HG03135 (cell line): ENCODE data around the gene GET4.
"Not testable (repeated sequence)": the region's sequence is repeated elsewhere in the genome, so short reads cannot be mapped to it uniquely, and the experiment has no call there.

Source experiments
- ATAC-seq: cut with Tn5 transposase; IDR thresholded peaks from one replicate; pipeline ENCODE4 v1.9.1; 2021; ENCODE audit warnings: mild to moderate bottlenecking, moderate library complexity; ENCODE audit not compliant: unreplicated experiment

The GET4 gene

DNA sequence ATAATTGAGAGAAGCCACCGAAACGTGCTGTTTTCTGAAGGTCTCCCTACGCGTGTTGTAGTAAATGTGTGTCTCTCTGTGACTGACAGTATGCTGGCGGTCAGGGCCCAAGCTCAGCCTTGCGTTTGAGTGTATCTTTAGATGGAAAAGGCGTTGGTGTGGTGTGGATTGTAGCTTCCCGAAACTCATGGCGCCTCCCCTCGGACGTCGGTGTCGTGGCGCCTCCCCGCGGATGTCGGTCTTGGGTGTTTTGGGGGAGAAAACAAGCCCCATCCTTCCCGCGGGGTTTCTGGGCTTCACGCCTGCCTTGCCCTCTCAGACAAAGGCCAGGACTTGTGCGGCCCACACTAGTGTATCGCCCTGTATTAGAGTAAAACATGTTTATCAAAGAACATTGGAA, 31.3 kb upstream of the GET4 start:
- ATAC-seq = no peak

DNA sequence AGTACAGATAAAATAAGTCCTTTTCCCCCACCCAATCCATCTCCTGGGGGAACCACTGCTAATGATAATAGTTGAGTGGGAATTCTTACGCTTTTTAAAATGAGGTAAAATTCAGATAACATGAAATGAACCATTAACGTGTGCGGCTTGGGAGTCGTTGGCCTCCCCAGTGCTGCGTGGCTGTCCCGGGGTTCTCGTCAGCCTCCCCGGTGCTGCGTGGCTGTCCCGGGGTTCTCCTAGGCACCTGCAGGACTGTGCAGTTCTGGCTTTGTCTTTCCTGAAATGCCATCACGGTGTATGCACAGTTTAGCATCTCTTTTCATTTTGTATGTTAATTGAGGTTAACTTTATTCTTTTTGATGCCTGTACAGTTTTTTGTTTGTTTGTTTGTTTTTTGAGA, 30.6 kb upstream of the GET4 start:
- no peak for ATAC-seq

DNA sequence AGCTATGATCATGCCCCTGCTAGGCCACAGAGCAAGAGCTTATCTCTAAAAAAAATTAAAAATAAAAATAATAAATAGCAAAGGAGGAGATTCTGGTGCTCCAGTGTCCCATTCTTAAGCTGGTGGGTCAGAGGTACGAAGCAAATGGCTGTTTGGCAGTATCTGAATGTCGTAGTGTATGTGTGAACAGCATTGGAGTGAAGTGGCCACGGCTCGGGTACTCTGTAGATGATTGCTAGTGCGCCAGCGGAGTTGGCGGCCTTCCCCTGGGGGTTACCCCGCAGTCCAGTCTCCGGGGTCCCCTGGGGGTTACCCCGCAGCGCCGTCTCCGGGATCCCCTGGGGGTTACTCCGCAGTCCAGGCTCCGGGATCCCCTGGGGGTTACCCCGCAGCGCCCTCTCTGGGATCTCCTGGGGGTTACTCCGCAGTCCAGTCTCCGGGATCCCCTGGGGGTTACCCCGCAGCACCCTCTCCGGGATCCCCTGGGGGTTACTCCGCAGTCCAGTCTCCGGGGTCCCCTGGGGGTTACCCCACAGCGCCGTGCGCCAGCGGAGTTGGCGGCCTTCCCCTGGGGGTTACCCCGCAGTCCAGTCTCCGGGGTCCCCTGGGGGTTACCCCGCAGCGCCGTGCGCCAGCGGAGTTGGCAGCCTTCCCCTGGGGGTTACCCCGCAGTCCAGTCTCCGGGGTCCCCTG, 29.2 kb upstream of the GET4 start:
- not testable (repeated sequence) for ATAC-seq

DNA sequence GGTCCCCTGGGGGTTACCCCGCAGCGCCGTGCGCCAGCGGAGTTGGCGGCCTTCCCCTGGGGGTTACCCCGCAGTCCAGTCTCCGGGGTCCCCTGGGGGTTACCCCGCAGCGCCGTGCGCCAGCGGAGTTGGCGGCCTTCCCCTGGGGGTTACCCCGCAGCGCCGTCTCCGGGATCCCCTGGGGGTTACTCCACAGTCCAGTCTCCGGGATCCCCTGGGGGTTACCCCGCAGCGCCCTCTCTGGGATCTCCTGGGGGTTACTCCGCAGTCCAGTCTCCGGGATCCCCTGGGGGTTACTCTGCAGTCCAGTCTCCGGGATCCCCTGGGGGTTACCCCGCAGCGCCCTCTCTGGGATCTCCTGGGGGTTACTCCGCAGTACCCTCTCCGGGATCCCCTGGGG, 28.6 kb upstream of the GET4 start:
- not testable (repeated sequence) for ATAC-seq

DNA sequence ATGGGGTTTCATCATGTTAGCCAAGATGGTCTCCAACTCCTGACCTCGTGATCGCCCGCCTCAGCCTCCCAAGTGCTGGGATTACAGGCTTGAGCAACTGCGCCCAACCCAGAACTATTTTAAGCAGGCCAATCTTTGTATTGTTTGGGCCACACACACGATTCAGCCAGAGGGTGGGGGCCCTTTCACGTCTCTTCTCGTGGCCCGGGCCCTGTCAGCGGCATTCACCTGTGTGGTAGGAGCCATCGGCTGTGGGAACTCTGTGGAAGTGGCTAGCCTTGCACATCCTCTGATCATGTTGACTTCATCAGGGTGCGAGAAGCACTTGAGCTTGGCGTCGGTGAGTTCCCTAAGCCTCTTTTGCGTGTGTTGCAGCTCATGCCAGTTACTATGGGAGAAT, 27.2 kb upstream of the GET4 start:
- ATAC-seq = no peak

DNA sequence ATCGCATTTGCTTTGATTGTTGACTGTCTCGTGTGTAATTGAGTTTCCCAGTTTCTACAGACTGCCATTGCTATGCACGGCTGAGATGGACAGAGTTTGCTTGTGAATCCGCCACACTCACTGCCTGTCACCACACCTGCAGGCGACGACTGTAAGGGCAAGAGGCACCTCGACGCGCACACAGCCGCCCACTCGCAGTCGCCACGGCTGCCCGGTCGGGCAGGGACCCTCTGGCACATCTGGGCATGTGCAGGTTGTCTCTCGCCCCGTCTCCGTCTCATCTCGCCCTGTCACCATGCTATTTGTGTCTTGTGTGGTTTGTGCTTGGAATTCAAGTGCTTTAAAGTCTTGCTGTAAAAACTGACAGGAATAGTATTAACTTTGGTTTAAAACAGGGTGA, 26.6 kb upstream of the GET4 start:
- no peak for ATAC-seq

DNA sequence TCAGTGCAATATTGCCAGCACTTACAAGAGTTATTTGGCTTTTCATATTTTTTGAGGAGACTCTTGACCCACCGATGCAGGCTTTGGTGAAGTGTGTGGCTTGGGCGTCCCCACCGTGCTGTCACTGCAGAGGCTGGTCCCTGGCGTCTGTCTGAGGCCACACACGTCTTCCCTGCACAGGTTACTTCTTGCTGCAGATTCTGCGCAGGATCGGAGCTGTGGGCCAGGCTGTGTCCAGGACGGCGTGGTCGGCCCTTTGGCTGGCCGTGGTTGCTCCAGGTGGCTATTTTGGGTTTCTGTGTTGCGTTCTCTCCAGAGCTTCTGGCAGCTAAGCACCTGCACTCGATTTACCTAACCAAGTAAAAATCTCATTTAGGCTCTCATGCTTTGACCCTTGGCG, 25.1 kb upstream of the GET4 start:
- no peak for ATAC-seq

DNA sequence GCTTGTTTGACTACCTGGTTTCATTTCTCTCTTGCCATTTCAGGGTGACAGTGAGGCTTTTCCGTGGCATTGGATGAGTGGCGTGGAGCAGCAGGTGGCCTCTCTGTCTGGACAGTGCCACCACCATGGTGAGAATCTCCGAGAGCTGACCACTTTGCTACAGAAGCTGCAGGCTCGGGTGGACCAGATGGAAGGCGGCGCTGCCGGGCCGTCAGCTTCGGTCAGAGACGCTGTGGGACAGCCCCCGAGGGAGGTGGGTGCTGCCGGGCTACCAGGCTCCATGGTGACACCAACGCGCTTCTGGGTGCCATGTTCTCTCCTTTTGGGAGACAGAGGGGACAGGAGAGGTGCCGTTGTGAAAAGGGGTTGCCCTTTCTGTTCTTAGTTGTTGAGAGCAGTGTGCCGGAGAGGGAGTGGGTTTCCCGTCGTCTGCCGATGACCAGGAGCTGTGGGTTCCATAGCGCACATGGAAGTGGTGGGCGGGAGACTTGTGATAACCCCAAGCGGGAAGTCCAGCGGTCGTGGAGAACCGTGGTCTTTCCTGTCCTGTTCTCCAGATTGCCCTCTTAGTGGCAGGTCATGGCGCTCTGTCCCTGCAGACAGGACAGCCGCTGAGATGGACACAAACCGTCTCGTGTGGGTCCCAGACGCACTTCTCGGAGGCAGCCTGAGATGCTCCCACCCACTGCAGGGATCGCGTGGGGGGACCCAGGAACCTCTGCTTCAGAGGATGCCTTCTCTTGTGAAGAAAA, 22.8 kb upstream of the GET4 start:
- ATAC-seq = no peak

DNA sequence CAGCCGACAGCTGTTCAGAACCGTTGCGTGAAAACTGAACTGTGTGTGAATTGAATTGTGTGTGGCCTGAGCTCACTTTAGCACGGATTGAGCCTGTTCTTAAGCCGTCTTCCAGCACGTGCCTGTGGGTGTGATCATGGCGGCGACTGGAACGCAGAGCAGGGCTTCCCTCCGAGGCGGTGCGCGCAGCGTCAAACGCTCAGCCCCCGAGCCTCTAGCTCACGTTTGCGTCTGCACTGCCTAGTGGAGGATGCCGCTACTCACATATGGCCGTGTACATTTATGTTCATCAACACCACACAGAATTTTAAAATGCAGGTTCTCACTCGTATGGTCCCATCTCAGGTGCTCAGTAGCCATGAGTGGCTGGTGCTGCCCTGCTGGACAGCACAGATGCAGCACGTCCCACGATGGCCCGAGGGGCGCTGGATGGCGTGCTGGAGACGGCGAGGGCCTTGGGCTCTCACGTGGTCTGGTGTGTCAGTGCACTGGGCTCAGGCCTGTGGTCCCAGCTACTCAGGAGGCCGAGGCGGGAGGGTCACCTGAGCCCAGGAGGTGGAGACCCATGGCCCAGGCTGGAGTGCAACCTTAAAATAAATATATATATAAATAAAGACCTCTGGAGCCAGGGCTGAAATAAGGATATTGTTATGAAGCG, 22.1 kb upstream of the GET4 start:
- ATAC-seq = no peak

DNA sequence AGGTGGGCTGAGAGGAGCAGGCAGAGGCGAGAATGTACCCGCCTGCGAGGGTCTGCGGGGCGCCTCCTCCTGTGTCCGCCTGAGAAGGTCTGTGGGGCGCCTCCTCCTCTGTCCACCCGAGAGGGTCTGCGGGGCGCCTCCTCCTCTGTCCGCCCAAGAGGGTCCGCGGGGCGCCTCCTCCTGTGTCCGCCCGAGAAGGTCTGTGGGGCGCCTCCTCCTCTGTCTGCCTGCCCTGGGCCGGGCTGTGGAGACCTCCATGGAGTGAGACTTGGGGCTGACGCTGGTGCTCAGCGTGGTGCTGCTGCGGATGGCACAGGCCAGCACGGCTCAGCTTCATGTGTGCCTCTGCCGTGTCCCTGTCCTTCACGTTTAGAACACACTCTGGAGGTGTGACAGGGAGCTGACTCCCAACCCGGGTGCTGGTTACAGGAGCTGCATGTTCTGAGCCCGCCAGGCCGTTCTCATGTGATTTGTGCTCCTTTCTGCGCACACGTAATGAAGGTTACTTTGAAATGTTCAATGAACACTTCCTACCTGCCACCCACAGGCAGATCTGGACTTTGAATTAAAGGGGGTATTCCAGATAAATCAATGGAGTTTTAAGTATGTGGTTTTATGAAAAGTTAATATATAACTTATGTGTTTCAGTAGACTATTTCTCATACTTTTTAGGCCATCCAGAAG, 20.5 kb upstream of the GET4 start:
- ATAC-seq = no peak

DNA sequence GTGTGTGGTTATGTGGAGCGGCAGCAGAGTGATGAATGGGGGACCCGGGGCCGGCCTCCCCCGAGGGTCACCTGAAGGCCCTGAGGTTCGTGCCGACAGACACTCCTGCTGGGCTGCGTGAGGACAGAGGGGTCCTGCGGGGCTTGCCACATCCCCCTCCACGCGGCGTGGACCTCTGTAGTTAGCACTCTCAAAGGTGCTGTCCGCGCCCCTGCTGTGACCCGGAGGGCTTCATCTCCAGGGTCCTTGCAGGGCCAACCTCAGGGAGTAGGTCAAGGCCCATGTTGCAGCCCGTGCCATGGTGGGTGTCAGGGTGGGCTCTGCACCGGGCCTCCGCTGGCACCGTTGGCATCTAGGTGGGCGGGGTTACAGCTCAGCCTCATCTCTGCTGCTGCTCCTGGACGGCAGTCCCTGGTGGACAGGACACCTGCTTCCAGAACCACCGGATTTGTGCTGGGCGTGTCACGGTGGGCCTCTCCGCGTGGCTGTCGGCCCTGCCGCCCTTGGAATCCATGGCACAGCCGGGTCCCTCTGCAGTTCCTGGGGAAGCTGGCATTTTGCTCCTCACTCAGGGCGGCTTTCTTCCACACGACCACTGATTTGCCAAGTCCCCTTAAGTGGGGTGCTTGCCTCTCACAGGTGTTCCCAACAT, 19.8 kb upstream of the GET4 start:
- no peak for ATAC-seq

DNA sequence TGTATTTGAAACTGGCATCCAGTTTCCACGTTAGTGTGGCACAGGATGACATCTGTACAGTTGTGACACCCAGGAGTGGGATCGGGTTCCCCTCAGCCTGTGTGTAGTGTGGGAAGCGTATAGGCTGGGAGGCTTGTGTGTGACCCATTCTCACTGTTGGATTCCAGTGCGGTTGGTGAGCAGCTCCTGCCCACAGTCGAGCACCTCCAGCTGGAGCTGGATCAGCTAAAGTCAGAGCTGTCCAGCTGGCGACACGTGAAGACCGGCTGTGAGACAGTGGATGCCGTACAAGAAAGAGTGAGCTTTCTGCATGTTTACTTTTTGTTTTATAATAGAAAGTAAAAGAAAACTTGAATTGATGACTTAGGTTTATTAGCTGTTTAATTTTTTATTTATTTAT, 18.7 kb upstream of the GET4 start:
- ATAC-seq = no peak

DNA sequence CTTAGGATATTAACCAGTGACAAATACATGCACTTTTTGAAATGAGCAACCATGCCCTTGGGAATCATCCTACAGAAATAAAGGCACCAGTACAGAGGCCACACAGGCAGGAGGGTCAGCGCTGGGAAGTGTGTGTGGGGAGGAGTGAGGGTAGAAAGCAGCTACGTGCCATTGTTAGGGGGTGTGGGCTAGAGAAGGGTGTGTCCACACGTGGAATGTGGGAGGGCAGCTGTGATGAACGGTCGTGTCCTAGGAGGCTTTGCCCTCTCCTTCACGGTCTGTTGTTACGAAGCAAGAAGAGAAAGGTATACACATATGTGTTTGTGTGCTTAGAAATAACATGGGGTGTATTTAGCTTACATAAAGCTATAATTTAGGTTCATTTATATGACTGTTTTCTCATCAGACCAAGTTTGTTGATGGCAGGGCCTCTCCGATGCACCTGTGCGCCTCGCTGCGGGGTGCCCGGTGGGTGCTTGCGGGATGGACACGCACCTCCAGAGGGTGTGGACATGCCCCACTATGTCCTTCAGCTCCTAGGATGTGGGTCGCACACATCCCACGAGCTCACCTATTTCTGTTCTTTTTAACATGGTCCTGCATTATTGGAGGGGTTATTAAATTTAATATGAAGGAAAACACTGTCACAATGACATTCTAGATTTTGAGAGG, 16.9 kb upstream of the GET4 start:
- no peak for ATAC-seq

DNA sequence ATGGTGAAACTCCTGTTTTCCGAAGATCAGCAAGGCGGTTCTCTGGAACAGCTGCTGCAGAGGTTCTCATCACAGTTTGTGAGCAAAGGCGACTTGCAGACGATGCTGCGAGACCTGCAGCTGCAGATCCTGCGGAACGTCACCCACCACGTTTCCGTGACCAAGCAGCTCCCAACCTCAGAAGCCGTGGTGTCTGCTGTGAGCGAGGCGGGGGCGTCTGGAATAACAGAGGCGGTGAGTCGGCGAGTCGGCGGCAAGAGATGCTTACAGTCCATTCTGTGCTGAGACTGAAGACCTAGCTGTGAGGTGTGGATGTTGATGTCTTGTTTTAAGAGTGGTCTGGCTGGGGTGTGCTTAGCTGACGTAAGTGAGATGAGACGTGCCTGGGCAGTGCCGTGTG, 16.2 kb upstream of the GET4 start:
- ATAC-seq = no peak

DNA sequence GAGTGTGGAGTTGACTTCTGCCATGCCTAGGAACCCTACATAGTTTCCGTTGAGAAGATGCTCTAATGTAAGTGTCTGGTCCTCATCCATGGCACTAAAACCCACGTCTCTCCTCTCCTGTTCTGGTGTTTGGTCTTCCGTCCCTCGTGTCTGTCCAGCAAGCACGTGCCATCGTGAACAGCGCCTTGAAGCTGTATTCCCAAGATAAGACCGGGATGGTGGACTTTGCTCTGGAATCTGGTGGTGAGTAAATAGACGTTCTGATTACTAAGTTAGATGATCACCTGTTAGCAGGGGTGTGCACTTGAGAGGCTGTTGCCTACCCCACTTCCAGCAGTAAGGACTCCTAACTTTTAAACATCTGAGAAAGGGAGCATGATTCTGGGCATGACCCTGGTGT, 15.1 kb upstream of the GET4 start:
- ATAC-seq = no peak

DNA sequence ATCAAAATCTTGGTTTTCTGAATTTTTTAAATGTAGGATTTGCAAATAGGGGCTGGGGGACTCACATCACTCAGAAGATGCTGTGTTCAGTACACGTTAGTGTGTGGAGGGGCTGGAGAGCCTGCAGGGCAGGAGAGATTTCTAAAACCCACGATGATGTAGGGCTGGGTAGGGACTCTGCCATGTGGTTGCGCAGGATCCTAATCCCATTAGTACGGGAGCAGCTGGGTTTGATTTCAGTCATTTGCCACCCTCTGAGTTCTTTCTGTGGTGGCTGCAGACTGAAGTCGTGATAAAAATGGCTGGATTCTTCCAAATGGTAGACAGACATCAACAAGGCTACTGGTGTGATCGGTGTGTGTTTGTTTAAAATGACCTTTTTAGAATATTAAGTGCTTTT, 14.2 kb upstream of the GET4 start:
- no peak for ATAC-seq

DNA sequence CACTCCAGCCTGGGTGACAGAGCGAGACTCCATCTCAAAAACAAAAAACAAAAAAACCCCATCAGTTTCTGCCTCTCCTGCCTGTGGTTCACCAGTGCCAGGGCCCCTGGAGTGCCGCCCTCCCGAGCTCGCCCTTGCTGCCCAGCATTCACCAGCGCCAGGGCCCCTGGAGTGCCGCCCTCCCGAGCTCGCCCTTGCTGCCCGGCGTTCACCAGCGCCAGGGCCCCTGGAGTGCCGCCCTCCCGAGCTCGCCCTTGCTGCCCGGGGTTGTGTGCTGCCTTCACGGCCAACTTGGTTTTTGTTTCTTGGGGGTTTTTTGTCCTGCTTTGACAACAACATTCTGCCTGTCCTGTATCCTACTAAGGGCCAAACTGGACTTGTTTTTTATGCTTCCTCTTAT, 13.2 kb upstream of the GET4 start:
- no peak for ATAC-seq

DNA sequence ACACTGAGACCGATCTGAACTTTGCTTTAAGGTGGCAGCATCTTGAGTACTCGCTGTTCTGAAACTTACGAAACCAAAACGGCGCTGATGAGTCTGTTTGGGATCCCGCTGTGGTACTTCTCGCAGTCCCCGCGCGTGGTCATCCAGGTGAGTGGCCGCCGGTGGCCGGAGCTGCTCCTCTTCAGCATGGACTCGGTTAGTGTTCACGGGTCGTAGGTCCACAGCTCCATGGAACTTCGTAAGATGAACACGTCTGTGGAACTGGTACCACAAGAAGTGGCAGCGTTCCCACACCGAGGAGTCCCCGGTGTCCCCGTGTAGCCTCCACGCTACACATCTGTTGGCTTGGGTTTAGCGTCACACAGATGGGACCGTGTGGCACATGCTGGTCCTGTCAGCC, 10.4 kb upstream of the GET4 start:
- ATAC-seq = no peak

DNA sequence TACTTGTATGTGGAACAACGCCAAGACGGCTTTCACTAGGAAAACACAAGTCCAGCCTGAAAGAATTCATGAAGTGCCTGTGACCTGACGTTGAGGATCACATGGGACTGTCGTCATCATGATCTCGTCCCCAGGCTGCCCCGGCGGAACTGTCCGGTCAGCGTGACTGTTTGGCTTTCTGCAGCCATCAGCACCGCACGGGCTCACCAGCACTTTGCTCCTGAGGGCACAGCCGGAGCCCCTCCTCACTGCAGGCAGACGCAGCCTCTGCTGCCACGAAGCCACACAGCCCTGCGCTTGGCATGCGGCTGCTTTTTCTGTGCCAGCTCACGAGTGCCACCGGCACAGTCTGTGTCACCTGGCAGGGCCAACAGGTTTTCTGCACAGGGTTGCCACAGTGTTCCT, 9.4 kb upstream of the GET4 start:
- ATAC-seq = no peak

DNA sequence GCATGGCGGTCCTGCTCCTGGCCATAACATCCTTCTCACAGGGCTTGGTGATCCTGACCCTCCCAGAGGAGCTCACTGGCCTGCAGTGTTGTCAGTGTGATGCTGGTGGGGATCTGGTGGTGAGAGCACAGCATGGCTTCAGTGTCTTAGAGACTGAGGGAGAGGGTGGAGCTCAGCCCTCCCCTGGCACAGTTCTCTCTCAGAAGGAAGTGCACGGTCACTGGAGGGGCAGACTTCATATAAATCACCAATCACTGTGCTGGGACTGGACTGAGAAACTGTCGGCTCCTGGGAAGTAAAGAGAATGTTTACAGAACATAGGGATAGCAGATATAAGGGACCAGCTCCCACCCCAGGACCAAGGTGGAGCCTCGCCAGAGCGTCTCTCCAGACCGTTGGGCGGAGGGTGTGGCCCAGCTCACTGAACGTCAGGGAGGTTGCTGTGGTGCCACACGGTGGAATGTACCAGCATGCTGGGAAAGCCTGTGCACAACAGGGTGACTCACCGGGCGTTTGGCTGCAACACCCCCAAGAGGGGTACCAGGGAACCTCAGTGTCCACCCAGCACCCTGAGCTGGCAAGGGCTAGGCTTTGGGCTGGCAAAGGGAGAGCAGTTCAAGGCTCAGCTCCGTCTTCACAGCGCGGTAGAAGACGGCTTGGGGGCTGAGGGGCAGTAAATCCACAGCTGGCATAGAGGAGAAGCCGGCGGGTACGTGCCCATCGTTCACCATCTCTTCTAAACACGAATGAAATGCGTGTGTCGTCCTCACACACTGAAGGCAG, 8.8 kb upstream of the GET4 start:
- no peak for ATAC-seq
